ENCODE measurements around the gene GPC6.

- TF ChIP-seq CTCF (IDR thresholded peaks at IDR 0.05; ENCODE audit: low read depth, low read length) (no peak), POLR2A (IDR thresholded peaks at IDR 0.05; ENCODE audit: extremely low read depth, insufficient read length) (no peak), MAX (IDR thresholded peaks at IDR 0.05; ENCODE audit: low read depth, low read length) (no peak), MYC (IDR thresholded peaks at IDR 0.05; ENCODE audit: low read depth, low read length) (no peak)
Measured at GRCh38 chr13:94249512-94249911, 1022.9 kb downstream of the GPC6 start.

Measured in NB4 (cell line).